Trophoblast cell (in vitro differentiated cells and primary cell): ENCODE measurements around the gene TMEM252.

Source experiments
- DNase-seq, 2 donors: peaks; one replicate each; pipeline ENCODE4 v3.0.0-alpha.2; 2016
- H2AFZ ChIP-seq: 2 replicates; pipeline ENCODE4 v1.6.1; 2013; ENCODE audit warnings: low read length, moderate library complexity, mild to moderate bottlenecking; ENCODE audit not compliant: insufficient read depth, poor library complexity
- H2AK5ac ChIP-seq: 2 replicates; pipeline ENCODE4 v1.6.1; 2013; ENCODE audit warnings: mild to moderate bottlenecking, low read length
- H2BK120ac ChIP-seq: 2 replicates; pipeline ENCODE4 v1.6.1; 2013; ENCODE audit warnings: low read length, mild to moderate bottlenecking, moderate library complexity; ENCODE audit not compliant: insufficient read depth, poor library complexity
- H2BK12ac ChIP-seq: 2 replicates; pipeline ENCODE4 v1.6.1; 2013; ENCODE audit warnings: mild to moderate bottlenecking, low read length, moderate library complexity
- H2BK5ac ChIP-seq: 2 replicates; pipeline ENCODE4 v1.6.1; 2013; ENCODE audit warnings: low read length, low read depth, moderate library complexity, mild to moderate bottlenecking; ENCODE audit not compliant: poor library complexity
- H3K14ac ChIP-seq: 2 replicates; pipeline ENCODE4 v1.6.1; 2013; ENCODE audit warnings: mild to moderate bottlenecking, low read length
- H3K18ac ChIP-seq: 2 replicates; pipeline ENCODE4 v1.6.1; 2013; ENCODE audit warnings: mild to moderate bottlenecking, low read length
- H3K23ac ChIP-seq: 2 replicates; pipeline ENCODE4 v1.6.1; 2013; ENCODE audit warnings: low read length
- H3K27ac ChIP-seq: 2 replicates; pipeline ENCODE4 v1.5.1; 2013; ENCODE audit warnings: low read depth, mild to moderate bottlenecking, inconsistent platforms, low read length, moderate library complexity
- H3K27me3 ChIP-seq: 2 replicates; pipeline ENCODE4 v1.6.1; 2013; ENCODE audit warnings: inconsistent platforms, mild to moderate bottlenecking, low read length, moderate library complexity; ENCODE audit not compliant: insufficient read depth
- H3K36me3 ChIP-seq, 2 experiments: 1 replicate in 1 of 2; 2 replicates in 1 of 2; pipeline ENCODE4 v1.6.1; 2013; ENCODE audit warnings: low read length in 2 of 2, mild to moderate bottlenecking in 2 of 2, moderate library complexity in 1 of 2; ENCODE audit not compliant: insufficient read depth in 2 of 2, control insufficient read depth in 1 of 2
- H3K4ac ChIP-seq: 2 replicates; pipeline ENCODE4 v1.6.1; 2013; ENCODE audit warnings: low read depth, mild to moderate bottlenecking, low read length, moderate library complexity
- H3K4me1 ChIP-seq, 2 experiments: 1 replicate in 1 of 2; 2 replicates in 1 of 2; pipeline ENCODE4 v1.6.1; 2013; ENCODE audit warnings: low read length in 2 of 2, mild to moderate bottlenecking in 2 of 2, moderate library complexity in 1 of 2; ENCODE audit not compliant: insufficient read depth in 2 of 2, control insufficient read depth in 1 of 2
- H3K4me2 ChIP-seq: 2 replicates; pipeline ENCODE4 v1.6.1; 2013; ENCODE audit warnings: inconsistent platforms, mild to moderate bottlenecking, low read length, moderate library complexity
- H3K4me3 ChIP-seq: 2 replicates; pipeline ENCODE4 v1.5.1; 2013; ENCODE audit warnings: mild to moderate bottlenecking, low read depth, low read length, inconsistent platforms
- H3K79me1 ChIP-seq: one replicate; pipeline ENCODE4 v1.6.1; 2013; ENCODE audit warnings: low read length
- H3K79me2 ChIP-seq: 2 replicates; pipeline ENCODE4 v1.6.1; 2013; ENCODE audit warnings: low read length, mild to moderate bottlenecking; ENCODE audit not compliant: control insufficient read depth, insufficient read depth, poor library complexity
- H3K9ac ChIP-seq: 2 replicates; pipeline ENCODE4 v1.6.1; 2013; ENCODE audit warnings: mild to moderate bottlenecking, low read length
- H3K9me3 ChIP-seq: 2 replicates; pipeline ENCODE4 v1.6.1; 2013; ENCODE audit warnings: low read depth, mild to moderate bottlenecking, control low read depth, inconsistent platforms, low read length; ENCODE audit not compliant: insufficient read depth
- H4K12ac ChIP-seq: 2 replicates; pipeline ENCODE4 v1.6.1; 2013; ENCODE audit warnings: low read depth, mild to moderate bottlenecking, low read length, moderate library complexity
- H4K8ac ChIP-seq: 2 replicates; pipeline ENCODE4 v1.6.1; 2013; ENCODE audit warnings: low read depth, mild to moderate bottlenecking, low read length, moderate library complexity
- H4K91ac ChIP-seq: one replicate; pipeline ENCODE4 v1.6.1; 2013; ENCODE audit warnings: low read depth, mild to moderate bottlenecking, low read length, moderate library complexity
- WGBS: extraction: QIAGEN DNeasy Blood & Tissue Kit; methylation state at CpG from one replicate; pipeline ENCODE4 v1.1.7; 2013; ENCODE audit warnings: missing lambda C conversion rate; ENCODE audit not compliant: insufficient read length, insufficient coverage; ENCODE audit errors: extremely low coverage; 5-methylcytosine and 5-hydroxymethylcytosine counted together

TMEM252 gene

DNA sequence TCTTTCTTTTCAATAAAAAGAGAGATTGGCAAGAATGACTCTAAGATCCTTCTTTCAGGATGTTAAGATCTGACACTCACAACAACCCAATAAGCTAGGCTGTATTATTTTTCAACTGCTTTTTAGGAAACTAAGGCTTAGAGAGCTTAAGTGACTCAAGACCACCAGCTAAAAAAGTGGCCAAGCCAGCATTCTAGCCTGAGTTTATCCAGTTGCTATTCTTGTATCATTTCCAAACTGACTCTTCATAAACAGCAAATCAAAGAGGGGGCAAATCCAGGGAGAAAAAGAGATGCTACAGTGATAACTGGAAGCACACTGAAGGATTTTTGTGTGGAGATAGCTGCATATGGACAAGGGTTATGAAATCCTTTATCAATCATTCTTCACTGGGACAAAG is 47.1 kb downstream of the TMEM252 start:
- Histone ChIP-seq H3K4me1 (peaks cover 4 to 8% of the 10 kb centered on the region in 2 experiments), H3K4me3 (no peak overlapping the region), H4K91ac (peak overlapping the region; percentile 38), H3K36me3 (no peaks in the 10 kb centered on the region), H3K18ac (no peak overlapping the region), H3K27ac (peak overlapping the region; percentile 59), H3K79me2 (no peaks in the 10 kb centered on the region), H3K4ac (no peak overlapping the region), H2BK120ac (peak overlapping the region; percentile 38), H2AFZ (no peak overlapping the region), H2AK5ac (no peak overlapping the region), H3K14ac (no peak overlapping the region), H2BK5ac (no peak overlapping the region), H2BK12ac (no peak overlapping the region), H3K23ac (no peak overlapping the region), H4K8ac (no peak overlapping the region), H3K79me1 (peaks cover 8% of the 10 kb centered on the region), H3K9me3 (no peaks in the 10 kb centered on the region), H3K9ac (no peak overlapping the region), H3K4me2 (no peak overlapping the region), H4K12ac (no peak overlapping the region), H3K27me3 (no peaks in the 10 kb centered on the region)
- no peak for DNase-seq

DNA sequence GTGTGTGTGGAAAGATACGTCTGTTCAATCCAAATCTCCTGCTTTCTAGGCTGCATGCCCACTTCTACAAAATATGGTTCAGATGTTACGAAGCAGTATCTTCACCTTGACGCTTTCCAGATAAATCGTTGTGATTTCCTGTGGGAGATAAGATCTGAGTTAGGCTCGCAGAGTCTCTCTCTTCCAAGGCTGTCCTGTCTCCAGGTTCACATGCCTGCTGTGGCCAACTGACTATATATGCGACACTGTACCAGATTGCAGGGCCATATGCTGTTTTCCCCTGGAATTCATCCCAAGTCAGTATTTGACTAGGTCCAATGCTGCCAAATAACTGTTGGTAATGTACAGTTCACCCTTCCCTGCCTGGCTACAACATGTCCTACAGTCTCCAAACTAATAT is 47.9 kb downstream of the TMEM252 start:
- peaks cover 8% of the 10 kb centered on the region for H3K79me1 ChIP-seq
- no peak overlapping the region for H3K4me2 ChIP-seq
- no peak overlapping the region for H3K14ac ChIP-seq
- H4K8ac ChIP-seq, result no peak overlapping the region
- H3K36me3 ChIP-seq, result no peaks in the 10 kb centered on the region
- no peaks in the 10 kb centered on the region for H3K9me3 ChIP-seq
- no peak overlapping the region for H2AFZ ChIP-seq
- H3K27ac ChIP-seq, result peak overlapping the region; percentile 49
- peaks cover 4 to 8% of the 10 kb centered on the region in 2 experiments for H3K4me1 ChIP-seq
- H2AK5ac ChIP-seq, result no peak overlapping the region
- no peak overlapping the region for H2BK12ac ChIP-seq
- no peak overlapping the region for H2BK5ac ChIP-seq
- H2BK120ac ChIP-seq, result no peak overlapping the region
- no peak overlapping the region for H3K4ac ChIP-seq
- no peak overlapping the region for H3K4me3 ChIP-seq
- H3K27me3 ChIP-seq, result no peaks in the 10 kb centered on the region
- H4K91ac ChIP-seq, result no peak overlapping the region
- H3K23ac ChIP-seq, result no peak overlapping the region
- WGBS, result no CpG with 5 or more reads among the region's 6 CpGs
- no peaks in the 10 kb centered on the region for H3K79me2 ChIP-seq
- DNase-seq, result no peak
- no peak overlapping the region for H3K9ac ChIP-seq
- H4K12ac ChIP-seq, result no peak overlapping the region
- no peak overlapping the region for H3K18ac ChIP-seq

DNA sequence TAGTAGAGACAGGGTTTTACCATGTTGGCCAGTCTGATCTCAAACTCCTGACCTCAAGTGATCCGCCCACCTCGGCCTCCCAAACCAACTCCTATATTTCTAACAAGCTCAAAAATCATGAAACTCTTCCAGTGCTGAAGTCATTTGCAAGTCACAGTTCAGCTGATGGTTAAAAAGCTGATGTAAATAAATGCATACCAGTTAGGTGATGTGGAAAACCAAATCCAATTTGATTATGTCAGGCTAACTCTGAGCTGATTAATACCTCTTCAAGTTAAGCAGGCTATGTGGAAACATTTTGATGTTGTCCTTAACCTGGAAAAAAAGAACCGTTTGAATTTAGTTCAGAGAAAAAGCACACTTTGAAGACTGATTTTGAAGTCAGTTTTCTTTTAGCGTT is 51.0 kb downstream of the TMEM252 start:
- Histone ChIP-seq H3K36me3 (no peaks in the 10 kb centered on the region), H4K91ac (no peak overlapping the region), H3K27ac (no peak overlapping the region), H3K9ac (no peak overlapping the region), H3K79me2 (no peaks in the 10 kb centered on the region), H3K23ac (no peak overlapping the region), H4K8ac (no peak overlapping the region), H4K12ac (no peak overlapping the region), H3K4me3 (no peak overlapping the region), H3K4ac (no peak overlapping the region), H3K14ac (no peak overlapping the region), H2BK12ac (no peak overlapping the region), H3K9me3 (peaks cover 2% of the 10 kb centered on the region), H2BK120ac (no peak overlapping the region), H2BK5ac (no peak overlapping the region), H3K4me1 (peaks cover 4 to 8% of the 10 kb centered on the region in 2 experiments), H3K18ac (no peak overlapping the region), H2AK5ac (no peak overlapping the region), H3K79me1 (peaks cover 7% of the 10 kb centered on the region), H3K27me3 (no peaks in the 10 kb centered on the region), H3K4me2 (no peak overlapping the region), H2AFZ (no peak overlapping the region)
- no peak for DNase-seq
- no CpG with 5 or more reads among the region's 4 CpGs for WGBS

DNA sequence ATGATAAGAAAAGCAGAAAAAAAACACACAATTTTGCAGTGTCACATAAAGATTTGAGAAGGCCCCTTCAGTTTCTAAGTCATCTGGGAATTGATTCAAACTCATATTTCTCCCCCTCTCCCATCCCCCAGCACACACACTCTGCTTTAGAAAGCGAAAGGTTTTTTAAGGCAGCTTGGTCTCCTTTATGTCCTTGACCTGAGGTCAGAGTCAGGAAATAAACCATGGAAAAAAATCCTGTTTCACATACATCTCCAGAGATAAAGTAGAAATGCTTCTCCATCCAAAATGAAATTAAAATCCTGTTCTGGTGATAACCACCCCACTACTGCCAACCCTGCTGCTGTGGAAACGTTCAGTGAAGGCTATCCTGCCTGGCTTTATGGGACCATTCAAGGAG is 52.6 kb downstream of the TMEM252 start:
- no peak overlapping the region for H2BK5ac ChIP-seq
- no CpG with 5 or more reads among the region's 2 CpGs for WGBS
- no peaks in the 10 kb centered on the region for H3K27me3 ChIP-seq
- H4K91ac ChIP-seq, result no peak overlapping the region
- no peak overlapping the region for H2AK5ac ChIP-seq
- H3K79me1 ChIP-seq, result peaks cover 2% of the 10 kb centered on the region
- no peak overlapping the region for H3K9ac ChIP-seq
- H3K36me3 ChIP-seq, result no peaks in the 10 kb centered on the region
- no peak overlapping the region for H4K8ac ChIP-seq
- no peak overlapping the region for H4K12ac ChIP-seq
- H3K14ac ChIP-seq, result no peak overlapping the region
- no peak overlapping the region for H3K4ac ChIP-seq
- H3K23ac ChIP-seq, result no peak overlapping the region
- H3K27ac ChIP-seq, result no peak overlapping the region
- no peak for DNase-seq
- H2BK120ac ChIP-seq, result no peak overlapping the region
- no peaks in the 10 kb centered on the region for H3K79me2 ChIP-seq
- H3K4me2 ChIP-seq, result no peak overlapping the region
- H2BK12ac ChIP-seq, result no peak overlapping the region
- peaks cover 2% of the 10 kb centered on the region for H3K9me3 ChIP-seq
- H3K4me3 ChIP-seq, result no peak overlapping the region
- H3K4me1 ChIP-seq, result peaks cover 4 to 8% of the 10 kb centered on the region in 2 experiments
- no peak overlapping the region for H3K18ac ChIP-seq
- H2AFZ ChIP-seq, result no peak overlapping the region
